ENCODE results near the gene MT1M.
"Not testable (repeated sequence)": the region's sequence is repeated elsewhere in the genome, so short reads cannot be mapped to it uniquely, and the experiment has no call there.

The MT1M gene

GRCh38 chr16:56632156-56632847, at the start of gene MT1M:
TSS of gene MT1M (plus strand) at chr16:56632659. CDS start at chr16:56632732, 73 bp downstream.
- no peak for DNase-seq (ENCODE audit: low spot score)

GRCh38 chr16:56582911-56583310, 49.5 kb upstream of the MT1M start:
- DNase-seq (ENCODE audit: low spot score), result not testable (repeated sequence)

GRCh38 chr16:56583351-56584168, 48.9 kb upstream of the MT1M start:
- DNase-seq (ENCODE audit: low spot score), result no peak

GRCh38 chr16:56584276-56584675, 48.2 kb upstream of the MT1M start:
- no peak for DNase-seq (ENCODE audit: low spot score)

- DNase-seq (ENCODE audit: low spot score), result no peak
These were observed 43.7 kb upstream of the MT1M start for GRCh38 chr16:56588781-56589140.

GRCh38 chr16:56589141-56590039, 43.1 kb upstream of the MT1M start, which contains the start of gene MT3:
TSS of gene MT3 (plus strand) at chr16:56589528. CDS start at chr16:56589591, 63 bp downstream.
- DNase-seq (ENCODE audit: low spot score), result no peak

- no peak for DNase-seq (ENCODE audit: low spot score)
These were observed 40.9 kb upstream of the MT1M start for GRCh38 chr16:56591377-56592060.

GRCh38 chr16:56593573-56594291, 38.7 kb upstream of the MT1M start:
- no peak for DNase-seq (ENCODE audit: low spot score)

- no peak for DNase-seq (ENCODE audit: low spot score)
These were observed 38.2 kb upstream of the MT1M start for GRCh38 chr16:56594292-56594619.

GRCh38 chr16:56600398-56600999, 32.0 kb upstream of the MT1M start:
- peak; percentile 74 for DNase-seq (ENCODE audit: low spot score)

- DNase-seq (ENCODE audit: low spot score), result no peak
These were observed 31.1 kb upstream of the MT1M start for GRCh38 chr16:56601325-56601724.

- peak; percentile 37 for DNase-seq (ENCODE audit: low spot score)
These were observed 28.9 kb upstream of the MT1M start for GRCh38 chr16:56603589-56603988.

- DNase-seq (ENCODE audit: low spot score), result no peak
These were observed 27.5 kb upstream of the MT1M start for GRCh38 chr16:56604966-56605365.

GRCh38 chr16:56605475-56605874, 27.0 kb upstream of the MT1M start:
- no peak for DNase-seq (ENCODE audit: low spot score)

- DNase-seq (ENCODE audit: low spot score), result no peak
These were observed 26.4 kb upstream of the MT1M start for GRCh38 chr16:56606071-56606475.

- DNase-seq (ENCODE audit: low spot score), result no peak
These were observed 25.9 kb upstream of the MT1M start for GRCh38 chr16:56606476-56607108.

GRCh38 chr16:56607109-56607618, 25.3 kb upstream of the MT1M start:
- no peak for DNase-seq (ENCODE audit: low spot score)

GRCh38 chr16:56607675-56608042, 24.8 kb upstream of the MT1M start:
- DNase-seq (ENCODE audit: low spot score), result no peak

GRCh38 chr16:56608043-56608875, 24.2 kb upstream of the MT1M start, which contains the start of gene MT2A:
TSS of gene MT2A (plus strand) at chr16:56608584. CDS start at chr16:56608656, 72 bp downstream.
- peak; percentile 73 for DNase-seq (ENCODE audit: low spot score)
